ENCODE results near the gene ZGPAT. TPM values are rescaled to one million over a fixed set of nuclear protein-coding genes. Genes with fewer than 3 reads are reported as not detected.
A peak's percentile ranks its signal among the peaks of the same experiment; 100 is the strongest.

The ZGPAT gene
- total RNA-seq, 1 experiment from 2014 or later: 28.3 TPM

GRCh38 chr20:63739130-63740069 is 31.6 kb downstream of the ZGPAT start, which contains the start of gene SLC2A4RG:
Gene SLC2A4RG, plus strand, starts transcription at chr20:63739776. Its CDS starts 137 bp downstream, at chr20:63739913.
- Histone ChIP-seq H3K27ac (ENCODE audit: low read depth, low read length, poor library complexity, severe bottlenecking) (peak within 1 kb of the TSS; percentile 88), H3K4me1 (ENCODE audit: insufficient read depth, low read length, poor library complexity, severe bottlenecking) (peaks cover 16% of the 10 kb centered on the region), H3K4me3 (ENCODE audit: low read depth, low read length, poor library complexity, severe bottlenecking) (peak within 1 kb of the TSS; percentile 78), H3K36me3 (ENCODE audit: insufficient read depth, low read length, poor library complexity, severe bottlenecking) (peaks cover 29% of the 10 kb centered on the region), H3K9me3 (ENCODE audit: low read depth, low read length, poor library complexity, severe bottlenecking) (no peaks in the 10 kb centered on the region), H3K27me3 (replicated peaks; ENCODE audit: insufficient read depth, low read depth, low read length, poor library complexity) (no peaks in the 10 kb centered on the region)
- no peak for TF ChIP-seq EZH2 (IDR thresholded peaks at IDR 0.05; ENCODE audit: borderline replicate concordance, low read depth, low read length, poor library complexity, severe bottlenecking)
- TF ChIP-seq, protein P1, sequence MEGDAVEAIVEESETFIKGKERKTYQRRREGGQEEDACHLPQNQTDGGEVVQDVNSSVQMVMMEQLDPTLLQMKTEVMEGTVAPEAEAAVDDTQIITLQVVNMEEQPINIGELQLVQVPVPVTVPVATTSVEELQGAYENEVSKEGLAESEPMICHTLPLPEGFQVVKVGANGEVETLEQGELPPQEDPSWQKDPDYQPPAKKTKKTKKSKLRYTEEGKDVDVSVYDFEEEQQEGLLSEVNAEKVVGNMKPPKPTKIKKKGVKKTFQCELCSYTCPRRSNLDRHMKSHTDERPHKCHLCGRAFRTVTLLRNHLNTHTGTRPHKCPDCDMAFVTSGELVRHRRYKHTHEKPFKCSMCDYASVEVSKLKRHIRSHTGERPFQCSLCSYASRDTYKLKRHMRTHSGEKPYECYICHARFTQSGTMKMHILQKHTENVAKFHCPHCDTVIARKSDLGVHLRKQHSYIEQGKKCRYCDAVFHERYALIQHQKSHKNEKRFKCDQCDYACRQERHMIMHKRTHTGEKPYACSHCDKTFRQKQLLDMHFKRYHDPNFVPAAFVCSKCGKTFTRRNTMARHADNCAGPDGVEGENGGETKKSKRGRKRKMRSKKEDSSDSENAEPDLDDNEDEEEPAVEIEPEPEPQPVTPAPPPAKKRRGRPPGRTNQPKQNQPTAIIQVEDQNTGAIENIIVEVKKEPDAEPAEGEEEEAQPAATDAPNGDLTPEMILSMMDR (conservative IDR thresholded peaks at IDR 0.05; ENCODE audit: low read depth, low read length): no peak
- BruUV-seq (replicated peaks): no TSS peak
- intact Hi-C loops (cut with micrococcal nuclease; ENCODE audit: unreplicated experiment): no loop called here
- peak; percentile 81 for DNase-seq (ENCODE audit: low spot score)
- CTCF ChIA-PET: no interaction called here
- POLR2A ChIA-PET (ENCODE audit: low non-redundant PET): no interaction called here

DNA sequence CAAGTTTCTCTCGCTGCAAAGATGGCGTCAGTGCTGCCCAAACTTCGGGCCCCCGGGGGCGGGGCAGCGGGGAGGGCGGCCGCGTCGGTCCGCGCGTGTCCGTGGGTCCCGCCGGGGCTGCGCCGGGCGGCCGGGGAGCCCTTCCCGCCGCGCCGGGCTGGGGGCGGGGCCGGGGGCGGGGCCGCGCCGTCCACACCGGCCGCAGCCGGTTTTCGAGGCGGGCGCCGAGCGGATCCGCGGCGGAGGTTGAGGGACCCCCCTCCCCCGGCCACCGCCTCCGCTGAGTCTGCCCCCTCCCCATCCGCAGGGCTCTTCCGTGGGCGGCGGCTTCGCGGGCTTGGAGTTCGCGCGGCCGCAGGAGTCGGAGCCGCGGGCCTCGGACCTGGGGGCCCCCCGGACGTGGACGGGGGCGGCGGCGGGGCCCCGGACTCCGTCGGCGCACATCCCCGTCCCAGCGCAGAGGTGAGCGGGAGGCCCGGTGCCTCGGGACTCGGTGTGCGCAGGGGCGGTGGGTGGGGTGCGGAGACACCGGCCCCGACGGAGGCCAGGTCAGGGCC is 32.3 kb downstream of the ZGPAT start:
- DNase-seq (ENCODE audit: low spot score): peak; percentile 51
- peak overlapping the region; percentile 78 for H3K4me3 ChIP-seq (ENCODE audit: low read depth, low read length, poor library complexity, severe bottlenecking)
- BruUV-seq (replicated peaks): no TSS peak
- no peaks in the 10 kb centered on the region for H3K27me3 ChIP-seq (replicated peaks; ENCODE audit: insufficient read depth, low read depth, low read length, poor library complexity)
- peaks cover 16% of the 10 kb centered on the region for H3K4me1 ChIP-seq (ENCODE audit: insufficient read depth, low read length, poor library complexity, severe bottlenecking)
- POLR2A ChIA-PET (ENCODE audit: low non-redundant PET): interaction anchor here (0.6 kb wide), 1 partner anchor 11 kb away, joined by 11 read pairs; no protein-coding TSS in a partner anchor
- intact Hi-C loops (cut with micrococcal nuclease; ENCODE audit: unreplicated experiment): no loop called here
- no peaks in the 10 kb centered on the region for H3K9me3 ChIP-seq (ENCODE audit: low read depth, low read length, poor library complexity, severe bottlenecking)
- peaks cover 26% of the 10 kb centered on the region for H3K36me3 ChIP-seq (ENCODE audit: insufficient read depth, low read length, poor library complexity, severe bottlenecking)
- peak overlapping the region; percentile 88 for H3K27ac ChIP-seq (ENCODE audit: low read depth, low read length, poor library complexity, severe bottlenecking)
- CTCF ChIA-PET: no interaction called here
- no peak for TF ChIP-seq EZH2 (IDR thresholded peaks at IDR 0.05; ENCODE audit: borderline replicate concordance, low read depth, low read length, poor library complexity, severe bottlenecking)
- TF ChIP-seq, protein P1 (conservative IDR thresholded peaks at IDR 0.05; ENCODE audit: low read depth, low read length): no peak

DNA sequence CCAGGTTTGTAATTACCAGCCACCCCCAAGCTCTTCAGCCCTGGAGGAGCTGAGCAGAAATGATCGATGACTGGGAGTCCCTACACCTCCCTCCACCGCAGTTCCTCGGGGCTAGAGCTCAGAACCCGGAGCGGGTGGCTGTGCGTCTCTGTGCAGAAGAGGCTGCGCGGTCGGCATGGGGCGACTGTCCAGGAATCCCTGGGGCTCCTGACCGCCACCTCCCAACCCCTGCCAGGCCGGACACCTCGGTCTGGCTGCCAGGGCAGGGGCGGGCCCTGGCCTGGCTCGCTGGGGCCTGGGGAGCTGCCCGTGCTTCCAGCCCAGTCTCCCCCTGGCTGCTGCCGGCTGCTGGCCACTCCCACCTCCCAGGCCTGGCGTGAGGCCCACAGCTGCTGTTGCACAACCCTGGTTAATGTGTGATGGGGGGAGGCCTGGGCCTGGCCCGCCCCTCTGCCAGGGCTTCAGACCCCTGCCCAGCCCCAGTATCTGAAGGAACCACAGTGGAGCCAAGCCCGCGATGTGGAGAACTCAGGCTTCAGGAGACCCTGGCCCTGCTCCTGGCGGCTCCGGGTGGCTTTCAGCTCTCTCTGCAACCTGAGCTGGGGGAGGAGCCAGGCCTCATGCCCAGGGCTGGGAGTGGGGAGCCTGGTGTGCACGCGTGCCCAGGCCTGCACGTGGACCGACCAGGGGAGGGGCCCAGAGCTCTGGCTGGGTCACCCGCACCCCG is 33.0 kb downstream of the ZGPAT start:
- DNase-seq (ENCODE audit: low spot score): peak; percentile 85
- BruUV-seq (replicated peaks): no TSS peak
- H3K9me3 ChIP-seq (ENCODE audit: low read depth, low read length, poor library complexity, severe bottlenecking): no peaks in the 10 kb centered on the region
- H3K4me3 ChIP-seq (ENCODE audit: low read depth, low read length, poor library complexity, severe bottlenecking): peak overlapping the region; percentile 78
- intact Hi-C loops (cut with micrococcal nuclease; ENCODE audit: unreplicated experiment): no loop called here
- H3K27ac ChIP-seq (ENCODE audit: low read depth, low read length, poor library complexity, severe bottlenecking): peak overlapping the region; percentile 88
- peaks cover 24% of the 10 kb centered on the region for H3K36me3 ChIP-seq (ENCODE audit: insufficient read depth, low read length, poor library complexity, severe bottlenecking)
- no peak for TF ChIP-seq EZH2 (IDR thresholded peaks at IDR 0.05; ENCODE audit: borderline replicate concordance, low read depth, low read length, poor library complexity, severe bottlenecking)
- TF ChIP-seq, protein P1 (conservative IDR thresholded peaks at IDR 0.05; ENCODE audit: low read depth, low read length): 0 out of 2 replicates have a peak, but pooled peaks have one; percentile 17
- H3K4me1 ChIP-seq (ENCODE audit: insufficient read depth, low read length, poor library complexity, severe bottlenecking): peaks cover 16% of the 10 kb centered on the region
- ChIA-PET POLR2A (ENCODE audit: low non-redundant PET) (interaction anchor here (0.6 kb wide), 1 partner anchor 10 kb away, joined by 11 read pairs; no protein-coding TSS in a partner anchor), CTCF (no interaction called here)
- no peaks in the 10 kb centered on the region for H3K27me3 ChIP-seq (replicated peaks; ENCODE audit: insufficient read depth, low read depth, low read length, poor library complexity)
